Measurements from ENCODE around the gene UBR4. TPM values are rescaled to one million over a fixed set of nuclear protein-coding genes. Genes with fewer than 3 reads are reported as not detected.

The UBR4 gene
- total RNA-seq, 1 experiment from 2014 or later = 201 TPM

GRCh38 chr1:19059773-19060172 is 150.3 kb downstream of the UBR4 start:
- H3K36me3 ChIP-seq (ENCODE audit: insufficient read depth, low read length) = no peaks in the 10 kb centered on the region
- no peak overlapping the region for H3K4me2 ChIP-seq (ENCODE audit: low read depth, low read length, poor library complexity, severe bottlenecking)
- H3K9me3 ChIP-seq (ENCODE audit: low read length) = peaks cover 18% of the 10 kb centered on the region
- no peak overlapping the region for H2AFZ ChIP-seq (ENCODE audit: low read length)
- H3K9me2 ChIP-seq (replicated peaks; ENCODE audit: insufficient read depth, low read length) = no peaks in the 10 kb centered on the region
- no peaks in the 10 kb centered on the region for H3K27me3 ChIP-seq (ENCODE audit: low read length)
- no peak for DNase-seq
- no peak overlapping the region for H3K4me3 ChIP-seq (ENCODE audit: low read length)
- H3K79me2 ChIP-seq (ENCODE audit: low read length) = no peaks in the 10 kb centered on the region
- H3K4me1 ChIP-seq (ENCODE audit: low read length) = no peaks in the 10 kb centered on the region
- H3K27ac ChIP-seq (ENCODE audit: low read length) = no peak overlapping the region
- H4K20me1 ChIP-seq (ENCODE audit: insufficient read depth, low read depth, low read length) = no peaks in the 10 kb centered on the region
- H3K9ac ChIP-seq (ENCODE audit: low read length) = no peak overlapping the region

- Histone ChIP-seq H3K4me3 (ENCODE audit: low read length) (no peak overlapping the region), H3K9me2 (replicated peaks; ENCODE audit: insufficient read depth, low read length) (no peaks in the 10 kb centered on the region), H3K36me3 (ENCODE audit: insufficient read depth, low read length) (no peaks in the 10 kb centered on the region), H3K9me3 (ENCODE audit: low read length) (peaks cover 18% of the 10 kb centered on the region), H3K27me3 (ENCODE audit: low read length) (no peaks in the 10 kb centered on the region), H3K79me2 (ENCODE audit: low read length) (no peaks in the 10 kb centered on the region), H3K27ac (ENCODE audit: low read length) (no peak overlapping the region), H3K9ac (ENCODE audit: low read length) (no peak overlapping the region), H2AFZ (ENCODE audit: low read length) (no peak overlapping the region), H3K4me1 (ENCODE audit: low read length) (no peaks in the 10 kb centered on the region), H3K4me2 (ENCODE audit: low read depth, low read length, poor library complexity, severe bottlenecking) (no peak overlapping the region), H4K20me1 (ENCODE audit: insufficient read depth, low read depth, low read length) (no peaks in the 10 kb centered on the region)
- no peak for DNase-seq
These were observed 151.6 kb downstream of the UBR4 start for GRCh38 chr1:19058476-19058797.

- Histone ChIP-seq H3K79me2 (ENCODE audit: low read length) (no peaks in the 10 kb centered on the region), H4K20me1 (ENCODE audit: insufficient read depth, low read depth, low read length) (no peaks in the 10 kb centered on the region), H2AFZ (ENCODE audit: low read length) (no peak overlapping the region), H3K9me2 (replicated peaks; ENCODE audit: insufficient read depth, low read length) (no peaks in the 10 kb centered on the region), H3K36me3 (ENCODE audit: insufficient read depth, low read length) (no peaks in the 10 kb centered on the region), H3K4me1 (ENCODE audit: low read length) (no peaks in the 10 kb centered on the region), H3K4me3 (ENCODE audit: low read length) (no peak overlapping the region), H3K27ac (ENCODE audit: low read length) (no peak overlapping the region), H3K9me3 (ENCODE audit: low read length) (peaks cover 18% of the 10 kb centered on the region), H3K4me2 (ENCODE audit: low read depth, low read length, poor library complexity, severe bottlenecking) (no peak overlapping the region), H3K27me3 (ENCODE audit: low read length) (no peaks in the 10 kb centered on the region), H3K9ac (ENCODE audit: low read length) (no peak overlapping the region)
- DNase-seq = no peak
These were observed 152.1 kb downstream of the UBR4 start for GRCh38 chr1:19057784-19058475.

- peaks cover 12% of the 10 kb centered on the region for H3K9me3 ChIP-seq (ENCODE audit: low read length)
- no peaks in the 10 kb centered on the region for H3K27me3 ChIP-seq (ENCODE audit: low read length)
These were observed 152.8 kb downstream of the UBR4 start for GRCh38 chr1:19057182-19057779.

GRCh38 chr1:19055701-19056100 is 154.4 kb downstream of the UBR4 start:
- no peaks in the 10 kb centered on the region for H3K36me3 ChIP-seq (ENCODE audit: insufficient read depth, low read length)
- H3K4me1 ChIP-seq (ENCODE audit: low read length) = no peaks in the 10 kb centered on the region
- DNase-seq = no peak
- no peaks in the 10 kb centered on the region for H4K20me1 ChIP-seq (ENCODE audit: insufficient read depth, low read depth, low read length)
- no peaks in the 10 kb centered on the region for H3K9me2 ChIP-seq (replicated peaks; ENCODE audit: insufficient read depth, low read length)
- H3K9me3 ChIP-seq (ENCODE audit: low read length) = no peaks in the 10 kb centered on the region
- no peak overlapping the region for H2AFZ ChIP-seq (ENCODE audit: low read length)
- H3K27me3 ChIP-seq (ENCODE audit: low read length) = no peaks in the 10 kb centered on the region
- no peak overlapping the region for H3K4me2 ChIP-seq (ENCODE audit: low read depth, low read length, poor library complexity, severe bottlenecking)
- H3K79me2 ChIP-seq (ENCODE audit: low read length) = no peaks in the 10 kb centered on the region
- H3K9ac ChIP-seq (ENCODE audit: low read length) = no peak overlapping the region
- H3K27ac ChIP-seq (ENCODE audit: low read length) = no peak overlapping the region
- H3K4me3 ChIP-seq (ENCODE audit: low read length) = no peak overlapping the region

More at GRCh38 chr1:19057182-19057779, 152.8 kb downstream of the UBR4 start:
- Histone ChIP-seq H3K79me2 (ENCODE audit: low read length) (no peaks in the 10 kb centered on the region), H3K4me3 (ENCODE audit: low read length) (no peak overlapping the region), H4K20me1 (ENCODE audit: insufficient read depth, low read depth, low read length) (no peaks in the 10 kb centered on the region), H3K9me2 (replicated peaks; ENCODE audit: insufficient read depth, low read length) (no peaks in the 10 kb centered on the region), H3K27ac (ENCODE audit: low read length) (no peak overlapping the region), H3K4me1 (ENCODE audit: low read length) (no peaks in the 10 kb centered on the region), H2AFZ (ENCODE audit: low read length) (no peak overlapping the region), H3K9ac (ENCODE audit: low read length) (no peak overlapping the region), H3K4me2 (ENCODE audit: low read depth, low read length, poor library complexity, severe bottlenecking) (no peak overlapping the region), H3K36me3 (ENCODE audit: insufficient read depth, low read length) (no peaks in the 10 kb centered on the region)
- peak; percentile 46 for DNase-seq

GRCh38 chr1:19055001-19055400 is 155.1 kb downstream of the UBR4 start:
- Histone ChIP-seq H3K79me2 (ENCODE audit: low read length) (no peaks in the 10 kb centered on the region), H2AFZ (ENCODE audit: low read length) (no peak overlapping the region), H3K9ac (ENCODE audit: low read length) (no peak overlapping the region), H3K9me2 (replicated peaks; ENCODE audit: insufficient read depth, low read length) (no peaks in the 10 kb centered on the region), H3K4me2 (ENCODE audit: low read depth, low read length, poor library complexity, severe bottlenecking) (no peak overlapping the region), H4K20me1 (ENCODE audit: insufficient read depth, low read depth, low read length) (no peaks in the 10 kb centered on the region), H3K36me3 (ENCODE audit: insufficient read depth, low read length) (no peaks in the 10 kb centered on the region), H3K4me1 (ENCODE audit: low read length) (no peaks in the 10 kb centered on the region), H3K4me3 (ENCODE audit: low read length) (no peak overlapping the region), H3K27me3 (ENCODE audit: low read length) (no peaks in the 10 kb centered on the region), H3K9me3 (ENCODE audit: low read length) (no peaks in the 10 kb centered on the region), H3K27ac (ENCODE audit: low read length) (no peak overlapping the region)
- no peak for DNase-seq

- H3K27ac ChIP-seq (ENCODE audit: low read length) = no peak overlapping the region
- H3K27me3 ChIP-seq (ENCODE audit: low read length) = no peaks in the 10 kb centered on the region
- no peak overlapping the region for H3K4me3 ChIP-seq (ENCODE audit: low read length)
- no peaks in the 10 kb centered on the region for H3K4me1 ChIP-seq (ENCODE audit: low read length)
- no peak overlapping the region for H2AFZ ChIP-seq (ENCODE audit: low read length)
- no peaks in the 10 kb centered on the region for H3K9me2 ChIP-seq (replicated peaks; ENCODE audit: insufficient read depth, low read length)
- no peaks in the 10 kb centered on the region for H4K20me1 ChIP-seq (ENCODE audit: insufficient read depth, low read depth, low read length)
- DNase-seq = no peak
- H3K9ac ChIP-seq (ENCODE audit: low read length) = no peak overlapping the region
- H3K79me2 ChIP-seq (ENCODE audit: low read length) = no peaks in the 10 kb centered on the region
- no peaks in the 10 kb centered on the region for H3K36me3 ChIP-seq (ENCODE audit: insufficient read depth, low read length)
- no peaks in the 10 kb centered on the region for H3K9me3 ChIP-seq (ENCODE audit: low read length)
- no peak overlapping the region for H3K4me2 ChIP-seq (ENCODE audit: low read depth, low read length, poor library complexity, severe bottlenecking)
These were observed 155.8 kb downstream of the UBR4 start for GRCh38 chr1:19054216-19054615.

- Histone ChIP-seq H3K36me3 (ENCODE audit: insufficient read depth, low read length) (no peaks in the 10 kb centered on the region), H3K27ac (ENCODE audit: low read length) (no peak overlapping the region), H3K27me3 (ENCODE audit: low read length) (no peaks in the 10 kb centered on the region), H3K9me2 (replicated peaks; ENCODE audit: insufficient read depth, low read length) (no peaks in the 10 kb centered on the region), H3K4me3 (ENCODE audit: low read length) (no peak overlapping the region), H3K9ac (ENCODE audit: low read length) (no peak overlapping the region), H3K4me2 (ENCODE audit: low read depth, low read length, poor library complexity, severe bottlenecking) (no peak overlapping the region), H3K4me1 (ENCODE audit: low read length) (no peaks in the 10 kb centered on the region), H4K20me1 (ENCODE audit: insufficient read depth, low read depth, low read length) (no peaks in the 10 kb centered on the region), H3K79me2 (ENCODE audit: low read length) (no peaks in the 10 kb centered on the region), H2AFZ (ENCODE audit: low read length) (no peak overlapping the region), H3K9me3 (ENCODE audit: low read length) (no peaks in the 10 kb centered on the region)
- no peak for DNase-seq
These were observed 156.6 kb downstream of the UBR4 start for GRCh38 chr1:19053486-19053885.
